ENCODE data around the gene C10orf143.
A peak's percentile ranks its signal among the peaks of the same experiment; 100 is the strongest.
"Not testable (repeated sequence)": the region's sequence is repeated elsewhere in the genome, so short reads cannot be mapped to it uniquely, and the experiment has no call there.

Gene C10orf143

GRCh38 chr10:130110246-130111112 is at the start of gene C10orf143:
C10orf143 (minus strand) TSS chr10:130110830; CDS start chr10:130110772, 58 bp downstream.
- DNase-seq: peak; percentile 98

- no peak for DNase-seq
These were observed 48.7 kb upstream of the C10orf143 start for GRCh38 chr10:130159192-130159794.

- no peak for DNase-seq
These were observed 35.4 kb upstream of the C10orf143 start for GRCh38 chr10:130146042-130146441.

- DNase-seq: no peak
These were observed 31.2 kb upstream of the C10orf143 start for GRCh38 chr10:130141878-130142277.

- DNase-seq: no peak
These were observed 30.8 kb upstream of the C10orf143 start for GRCh38 chr10:130141460-130141859.

GRCh38 chr10:130141038-130141437 is 30.4 kb upstream of the C10orf143 start:
- DNase-seq: no peak

GRCh38 chr10:130140425-130140824 is 29.8 kb upstream of the C10orf143 start:
- DNase-seq: no peak

- no peak for DNase-seq
These were observed 27.8 kb upstream of the C10orf143 start for GRCh38 chr10:130138479-130138866.

GRCh38 chr10:130137659-130138478 is 27.2 kb upstream of the C10orf143 start:
- DNase-seq: no peak

- DNase-seq: no peak
These were observed 26.4 kb upstream of the C10orf143 start for GRCh38 chr10:130137090-130137448.

GRCh38 chr10:130136226-130137089 is 25.8 kb upstream of the C10orf143 start, which contains the start of gene GLRX3:
GLRX3 (plus strand) TSS chr10:130136391; CDS start chr10:130136421, 30 bp downstream.
- DNase-seq: peak; percentile 86

- no peak for DNase-seq
These were observed 25.1 kb upstream of the C10orf143 start for GRCh38 chr10:130135676-130136225.

GRCh38 chr10:130128922-130129321 is 18.3 kb upstream of the C10orf143 start:
- DNase-seq: no peak

GRCh38 chr10:130128062-130128781 is 17.6 kb upstream of the C10orf143 start:
- DNase-seq: no peak

- DNase-seq: peak; percentile 38
These were observed 16.9 kb upstream of the C10orf143 start for GRCh38 chr10:130127364-130128061.

GRCh38 chr10:130121486-130122079 is 11.0 kb upstream of the C10orf143 start:
- DNase-seq: no peak

- DNase-seq: not testable (repeated sequence)
These were observed 6.9 kb upstream of the C10orf143 start for GRCh38 chr10:130117535-130117934.

GRCh38 chr10:130116942-130117341 is 6.3 kb upstream of the C10orf143 start:
- DNase-seq: not testable (repeated sequence)

GRCh38 chr10:130112821-130113220 is 2.2 kb upstream of the C10orf143 start:
- DNase-seq: no peak

GRCh38 chr10:130111852-130112180 is 1.2 kb upstream of the C10orf143 start:
- DNase-seq: no peak

Measured in activated CD4-positive, alpha-beta T cell treated with anti-CD3 and anti-CD28 coated beads, Interleukin-2, amount 50 U/mL, for 1 hour (primary cell).